ENCODE data around the gene ANKRD24. TPM values are rescaled to one million over a fixed set of nuclear protein-coding genes. Genes with fewer than 3 reads are reported as not detected.
"Not testable (repeated sequence)": the region's sequence is repeated elsewhere in the genome, so short reads cannot be mapped to it uniquely, and the experiment has no call there.

ANKRD24 gene
- total RNA-seq, 1 donor from 2014 or later, result 0.82 TPM

DNA sequence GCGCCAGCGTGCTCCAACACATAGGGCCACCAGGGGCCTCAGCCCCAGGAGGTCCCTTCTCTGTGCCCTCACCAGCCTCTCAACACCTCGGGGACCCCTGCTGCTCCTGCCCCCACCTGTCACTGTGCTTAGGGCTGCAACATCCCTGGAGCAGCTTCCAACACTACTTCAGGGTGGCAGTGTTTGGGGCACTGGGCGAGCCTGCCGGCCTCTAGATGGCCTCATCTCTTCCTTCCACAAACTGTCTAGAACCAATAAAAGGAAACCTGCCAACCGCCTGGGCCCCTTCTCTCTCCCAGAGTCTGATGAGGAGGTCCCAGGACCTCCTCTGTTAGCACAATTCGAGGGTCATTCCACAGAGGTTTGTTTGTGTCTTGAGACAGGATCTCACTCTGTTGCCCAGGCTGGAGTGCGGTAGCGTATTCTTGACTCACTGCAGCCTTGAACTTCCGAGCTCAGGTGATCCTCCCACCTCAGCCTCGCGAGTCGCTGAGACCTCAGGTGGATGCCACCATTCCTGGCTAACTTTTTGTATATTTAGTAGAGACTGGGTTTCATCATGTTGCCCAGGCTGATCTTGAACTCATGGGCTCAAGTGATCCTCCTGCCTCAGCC lies 86.4 kb downstream of the ANKRD24 start:
- DNase-seq, result no peak

GRCh38 chr19:4272894-4273293 lies 90.4 kb downstream of the ANKRD24 start:
- no peak for DNase-seq

DNA sequence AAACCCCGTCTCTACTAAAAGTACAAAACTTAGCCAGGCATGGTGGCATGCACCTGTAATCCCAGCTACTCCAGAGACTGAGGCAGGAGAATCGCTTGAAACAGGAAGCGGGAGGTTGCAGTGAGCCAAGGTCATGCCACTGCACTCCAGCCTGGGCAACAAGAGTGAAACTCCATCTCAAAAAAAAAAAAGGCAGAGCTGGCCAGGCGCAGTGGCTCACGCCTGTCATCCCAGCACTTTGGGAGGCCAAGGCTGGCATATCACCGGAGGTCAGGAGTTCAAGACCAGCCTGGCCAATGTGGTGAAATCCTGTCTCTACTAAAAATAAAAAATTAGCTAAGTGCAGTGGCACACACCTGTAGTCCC lies 91.8 kb downstream of the ANKRD24 start:
- DNase-seq, result not testable (repeated sequence)

Other genes with a start within 250 kb of the ANKRD24 start
- gene NMRK2, start 249.6 kb upstream of the ANKRD24 start, total RNA-seq, result 97.1 TPM
- gene DAPK3, start 211.6 kb upstream of the ANKRD24 start, total RNA-seq, result 82.4 TPM
- gene EEF2, start 197.2 kb upstream of the ANKRD24 start, total RNA-seq, result 2,930 TPM
- gene PIAS4, start 175.0 kb upstream of the ANKRD24 start, total RNA-seq, result 14.7 TPM
- gene ZBTB7A, start 115.8 kb upstream of the ANKRD24 start, total RNA-seq, result 26.1 TPM
- gene MAP2K2, start 58.6 kb upstream of the ANKRD24 start, total RNA-seq, result 96.0 TPM
- not detected for gene CREB3L3, start 29.1 kb upstream of the ANKRD24 start, total RNA-seq
- gene SIRT6, start 126 bp upstream of the ANKRD24 start, total RNA-seq, result 5.6 TPM
- not detected for gene EBI3, start 46.8 kb downstream of the ANKRD24 start, total RNA-seq
- gene YJU2, start 64.4 kb downstream of the ANKRD24 start, total RNA-seq, result 14.0 TPM
- gene SHD, start 96.6 kb downstream of the ANKRD24 start, total RNA-seq, result 18.1 TPM
- not detected for gene TMIGD2, start 119.7 kb downstream of the ANKRD24 start, total RNA-seq
- gene FSD1, start 121.9 kb downstream of the ANKRD24 start, total RNA-seq, result 1.1 TPM
- 14.7 TPM for gene STAP2, start 156.1 kb downstream of the ANKRD24 start, total RNA-seq
- 11.3 TPM for gene MPND, start 160.9 kb downstream of the ANKRD24 start, total RNA-seq
- 37.6 TPM for gene SH3GL1, start 217.9 kb downstream of the ANKRD24 start, total RNA-seq
- gene CHAF1A, start 220.0 kb downstream of the ANKRD24 start, total RNA-seq, result 9.8 TPM

Data from tongue (tissue), 2 donors.